NB4 (cell line): Measurements from ENCODE around the gene MEAF6.

Source experiments
- POLR2A ChIP-seq: IDR thresholded peaks from 2 replicates; pipeline ENCODE4 v1.6.1; 2011; ENCODE audit warnings: mild to moderate bottlenecking; ENCODE audit not compliant: insufficient read length; ENCODE audit errors: extremely low read depth
- TF ChIP-seq, protein P1 (sequence below): IDR thresholded peaks from one replicate; pipeline ENCODE4 v1.5.1; 2012; ENCODE audit warnings: low read depth, low read length
- TF ChIP-seq, protein P2 (sequence below): IDR thresholded peaks from 2 replicates; pipeline ENCODE4 v1.6.1; 2011; ENCODE audit warnings: low read depth, low read length

DNA sequence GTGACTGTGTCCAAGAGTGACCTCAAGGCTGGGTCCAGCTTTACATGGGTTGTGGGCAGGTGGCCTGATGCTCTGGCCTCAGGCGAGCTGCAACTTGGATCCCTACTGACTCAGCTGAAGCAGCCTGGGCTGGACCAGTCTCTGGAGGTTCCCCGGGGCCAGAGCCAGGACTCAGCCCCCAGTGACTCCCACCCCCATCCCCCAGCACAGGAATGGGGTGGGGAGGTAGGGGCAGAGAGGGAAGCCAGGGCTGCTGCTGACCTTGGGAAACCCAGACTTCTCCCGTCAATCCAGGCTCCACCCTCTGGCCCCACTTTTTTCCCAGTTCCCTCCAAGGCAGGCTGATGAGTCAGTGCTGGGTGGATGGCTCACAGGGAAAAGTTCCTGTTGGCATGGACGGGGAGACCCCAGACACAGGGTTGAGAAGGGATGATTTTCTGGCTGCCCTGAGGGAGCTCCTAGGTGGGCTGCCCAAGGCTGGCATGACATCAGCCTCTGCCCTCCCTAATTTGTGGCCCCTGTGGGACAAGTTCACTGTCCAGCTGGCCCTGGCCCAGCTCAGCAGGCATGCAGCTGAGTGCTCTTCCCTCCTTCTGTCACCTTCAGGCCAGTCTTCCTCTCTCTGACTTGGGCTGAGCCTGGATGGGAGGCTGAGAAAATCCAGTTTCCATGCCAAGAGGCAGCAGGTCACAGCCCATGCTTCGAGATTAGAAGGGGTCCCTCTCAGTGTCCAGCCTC is 37.9 kb downstream of the MEAF6 start:
- TF ChIP-seq, protein P1, sequence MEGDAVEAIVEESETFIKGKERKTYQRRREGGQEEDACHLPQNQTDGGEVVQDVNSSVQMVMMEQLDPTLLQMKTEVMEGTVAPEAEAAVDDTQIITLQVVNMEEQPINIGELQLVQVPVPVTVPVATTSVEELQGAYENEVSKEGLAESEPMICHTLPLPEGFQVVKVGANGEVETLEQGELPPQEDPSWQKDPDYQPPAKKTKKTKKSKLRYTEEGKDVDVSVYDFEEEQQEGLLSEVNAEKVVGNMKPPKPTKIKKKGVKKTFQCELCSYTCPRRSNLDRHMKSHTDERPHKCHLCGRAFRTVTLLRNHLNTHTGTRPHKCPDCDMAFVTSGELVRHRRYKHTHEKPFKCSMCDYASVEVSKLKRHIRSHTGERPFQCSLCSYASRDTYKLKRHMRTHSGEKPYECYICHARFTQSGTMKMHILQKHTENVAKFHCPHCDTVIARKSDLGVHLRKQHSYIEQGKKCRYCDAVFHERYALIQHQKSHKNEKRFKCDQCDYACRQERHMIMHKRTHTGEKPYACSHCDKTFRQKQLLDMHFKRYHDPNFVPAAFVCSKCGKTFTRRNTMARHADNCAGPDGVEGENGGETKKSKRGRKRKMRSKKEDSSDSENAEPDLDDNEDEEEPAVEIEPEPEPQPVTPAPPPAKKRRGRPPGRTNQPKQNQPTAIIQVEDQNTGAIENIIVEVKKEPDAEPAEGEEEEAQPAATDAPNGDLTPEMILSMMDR = no peak
- TF ChIP-seq POLR2A = no peak
- TF ChIP-seq, protein P2, sequence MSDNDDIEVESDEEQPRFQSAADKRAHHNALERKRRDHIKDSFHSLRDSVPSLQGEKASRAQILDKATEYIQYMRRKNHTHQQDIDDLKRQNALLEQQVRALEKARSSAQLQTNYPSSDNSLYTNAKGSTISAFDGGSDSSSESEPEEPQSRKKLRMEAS = no peak
